DOHH2 (cell line): ENCODE measurements around the gene WWOX.

ENCODE experiments used
- EZH2phosphoT487 ChIP-seq: fragments of 200-600 bp; sonication (generic); IDR thresholded peaks from 2 replicates; pipeline ENCODE4 v1.6.1; 2017; ENCODE audit warnings: borderline replicate concordance, mild to moderate bottlenecking, antibody characterized with exemption, low read length, moderate library complexity, mixed read lengths
- TF ChIP-seq, protein P1 (sequence below): fragments of 200-600 bp; sonication (generic); IDR thresholded peaks from one replicate; pipeline ENCODE4 v1.5.1; 2014; ENCODE audit warnings: antibody characterized with exemption, mild to moderate bottlenecking, low read depth, low read length; ENCODE audit not compliant: poor library complexity, severe bottlenecking

DNA sequence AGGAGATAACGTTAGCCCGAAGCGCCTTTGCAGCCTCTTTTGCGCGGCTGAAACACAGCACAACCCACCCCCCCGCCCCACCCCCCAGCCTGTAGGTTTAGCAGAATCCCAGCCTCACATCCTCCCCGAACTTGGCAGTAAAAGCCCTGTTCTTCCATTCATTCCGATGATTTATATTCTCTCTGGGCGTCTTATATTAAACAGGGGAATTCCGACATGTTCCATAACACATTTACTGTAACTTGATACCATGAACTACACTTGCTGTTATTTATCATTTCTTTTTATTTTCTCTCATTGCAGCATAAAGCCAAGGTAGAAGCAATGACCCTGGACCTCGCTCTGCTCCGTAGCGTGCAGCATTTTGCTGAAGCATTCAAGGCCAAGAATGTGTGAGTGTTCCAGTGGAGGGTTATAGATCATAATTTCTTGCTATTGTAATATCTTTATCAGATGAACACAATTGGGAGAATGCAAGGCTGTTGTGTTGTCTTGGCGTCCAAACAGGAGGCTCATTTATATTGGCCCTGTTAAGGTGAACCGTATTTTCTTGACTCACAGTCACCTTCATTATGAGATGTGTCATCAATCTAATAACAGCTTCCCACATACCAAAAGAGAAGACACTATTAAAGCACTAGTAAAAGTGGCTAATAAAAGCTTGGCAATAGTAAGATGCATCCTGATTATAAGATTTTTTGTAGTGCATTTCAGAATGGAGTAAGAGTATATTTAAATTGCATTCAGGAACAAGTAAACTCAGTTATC lies 287.3 kb downstream of the WWOX start:
- TF ChIP-seq, protein P1, sequence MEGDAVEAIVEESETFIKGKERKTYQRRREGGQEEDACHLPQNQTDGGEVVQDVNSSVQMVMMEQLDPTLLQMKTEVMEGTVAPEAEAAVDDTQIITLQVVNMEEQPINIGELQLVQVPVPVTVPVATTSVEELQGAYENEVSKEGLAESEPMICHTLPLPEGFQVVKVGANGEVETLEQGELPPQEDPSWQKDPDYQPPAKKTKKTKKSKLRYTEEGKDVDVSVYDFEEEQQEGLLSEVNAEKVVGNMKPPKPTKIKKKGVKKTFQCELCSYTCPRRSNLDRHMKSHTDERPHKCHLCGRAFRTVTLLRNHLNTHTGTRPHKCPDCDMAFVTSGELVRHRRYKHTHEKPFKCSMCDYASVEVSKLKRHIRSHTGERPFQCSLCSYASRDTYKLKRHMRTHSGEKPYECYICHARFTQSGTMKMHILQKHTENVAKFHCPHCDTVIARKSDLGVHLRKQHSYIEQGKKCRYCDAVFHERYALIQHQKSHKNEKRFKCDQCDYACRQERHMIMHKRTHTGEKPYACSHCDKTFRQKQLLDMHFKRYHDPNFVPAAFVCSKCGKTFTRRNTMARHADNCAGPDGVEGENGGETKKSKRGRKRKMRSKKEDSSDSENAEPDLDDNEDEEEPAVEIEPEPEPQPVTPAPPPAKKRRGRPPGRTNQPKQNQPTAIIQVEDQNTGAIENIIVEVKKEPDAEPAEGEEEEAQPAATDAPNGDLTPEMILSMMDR, result no peak
- TF ChIP-seq EZH2phosphoT487, result no peak
